HG03342 (cell line): ENCODE data around the gene FAM53A.
"Not testable (repeated sequence)": the region's sequence is repeated elsewhere in the genome, so short reads cannot be mapped to it uniquely, and the experiment has no call there.

Experiments used
- ATAC-seq: cut with Tn5 transposase; IDR thresholded peaks from one replicate; pipeline ENCODE4 v1.9.1; 2021; ENCODE audit warnings: mild to moderate bottlenecking, moderate library complexity; ENCODE audit not compliant: unreplicated experiment

FAM53A gene

GRCh38 chr4:1608821-1609500 lies 75.2 kb downstream of the FAM53A start:
- ATAC-seq, result no peak

- no peak for ATAC-seq
Observed at GRCh38 chr4:1608196-1608820, 75.8 kb downstream of the FAM53A start.

GRCh38 chr4:1607436-1608195 lies 76.5 kb downstream of the FAM53A start:
- ATAC-seq, result not testable (repeated sequence)

GRCh38 chr4:1604706-1605205 lies 79.4 kb downstream of the FAM53A start:
- ATAC-seq, result no peak

GRCh38 chr4:1604181-1604705 lies 79.9 kb downstream of the FAM53A start:
- ATAC-seq, result no peak

- no peak for ATAC-seq
Observed at GRCh38 chr4:1603413-1604135, 80.5 kb downstream of the FAM53A start.

- ATAC-seq, result no peak
Observed at GRCh38 chr4:1602655-1603412, 81.3 kb downstream of the FAM53A start.

GRCh38 chr4:1601852-1602654 lies 82.1 kb downstream of the FAM53A start:
- no peak for ATAC-seq

- no peak for ATAC-seq
Observed at GRCh38 chr4:1601533-1601835, 82.6 kb downstream of the FAM53A start.

GRCh38 chr4:1600811-1601532 lies 83.1 kb downstream of the FAM53A start:
- ATAC-seq, result no peak

- no peak for ATAC-seq
Observed at GRCh38 chr4:1600211-1600780, 83.8 kb downstream of the FAM53A start.

- ATAC-seq, result no peak
Observed at GRCh38 chr4:1599491-1600210, 84.5 kb downstream of the FAM53A start.

GRCh38 chr4:1599026-1599481 lies 85.1 kb downstream of the FAM53A start:
- ATAC-seq, result no peak

- no peak for ATAC-seq
Observed at GRCh38 chr4:1598206-1599025, 85.7 kb downstream of the FAM53A start.

- no peak for ATAC-seq
Observed at GRCh38 chr4:1597021-1597931, 86.8 kb downstream of the FAM53A start.

- ATAC-seq, result no peak
Observed at GRCh38 chr4:1596393-1596792, 87.7 kb downstream of the FAM53A start.
